ENCODE data around the gene SSBP3. TPM values are rescaled to one million over a fixed set of nuclear protein-coding genes. Genes with fewer than 3 reads are reported as not detected.

Gene SSBP3
- total and polyA plus RNA-seq, 2 of the 13 experiments (the other 11 are each of a cell fraction or from before 2014, with no cell fraction given) = 8.5 to 17.6 TPM

GRCh38 chr1:54347955-54348699 lies 58.1 kb downstream of the SSBP3 start (continued):
- TF ChIP-seq ZBTB49 (CRISPR knock-in tag; IDR thresholded peaks at IDR 0.05; ENCODE audit: borderline replicate concordance) (no peak), TBX3 (IDR thresholded peaks at IDR 0.05; ENCODE audit: borderline replicate concordance) (no peak; the same call in 1 of the 2 replicates), ZNF280D (CRISPR knock-in tag; IDR thresholded peaks at IDR 0.05) (no peak), RFXAP (CRISPR knock-in tag; IDR thresholded peaks at IDR 0.05; ENCODE audit: borderline replicate concordance) (peak; percentile 41; the same call in 1 of the 2 replicates), KDM6A (CRISPR knock-in tag; IDR thresholded peaks at IDR 0.05; ENCODE audit: low read depth) (peak; percentile 70), KLF15 (CRISPR knock-in tag; IDR thresholded peaks at IDR 0.05; ENCODE audit: borderline replicate concordance) (no peak), CERS6 (CRISPR knock-in tag; IDR thresholded peaks at IDR 0.05) (no peak), ZNF619 (CRISPR knock-in tag; IDR thresholded peaks at IDR 0.05) (no peak), JUN (CRISPR knock-in tag; IDR thresholded peaks at IDR 0.05) (no peak), ZFP62 (CRISPR knock-in tag; IDR thresholded peaks at IDR 0.05) (no peak), TGIF2 (CRISPR knock-in tag; IDR thresholded peaks at IDR 0.05) (no peak), THYN1 (CRISPR knock-in tag; IDR thresholded peaks at IDR 0.05; ENCODE audit: borderline replicate concordance, low read depth) (no peak)
- TF ChIP-seq, protein P1, sequence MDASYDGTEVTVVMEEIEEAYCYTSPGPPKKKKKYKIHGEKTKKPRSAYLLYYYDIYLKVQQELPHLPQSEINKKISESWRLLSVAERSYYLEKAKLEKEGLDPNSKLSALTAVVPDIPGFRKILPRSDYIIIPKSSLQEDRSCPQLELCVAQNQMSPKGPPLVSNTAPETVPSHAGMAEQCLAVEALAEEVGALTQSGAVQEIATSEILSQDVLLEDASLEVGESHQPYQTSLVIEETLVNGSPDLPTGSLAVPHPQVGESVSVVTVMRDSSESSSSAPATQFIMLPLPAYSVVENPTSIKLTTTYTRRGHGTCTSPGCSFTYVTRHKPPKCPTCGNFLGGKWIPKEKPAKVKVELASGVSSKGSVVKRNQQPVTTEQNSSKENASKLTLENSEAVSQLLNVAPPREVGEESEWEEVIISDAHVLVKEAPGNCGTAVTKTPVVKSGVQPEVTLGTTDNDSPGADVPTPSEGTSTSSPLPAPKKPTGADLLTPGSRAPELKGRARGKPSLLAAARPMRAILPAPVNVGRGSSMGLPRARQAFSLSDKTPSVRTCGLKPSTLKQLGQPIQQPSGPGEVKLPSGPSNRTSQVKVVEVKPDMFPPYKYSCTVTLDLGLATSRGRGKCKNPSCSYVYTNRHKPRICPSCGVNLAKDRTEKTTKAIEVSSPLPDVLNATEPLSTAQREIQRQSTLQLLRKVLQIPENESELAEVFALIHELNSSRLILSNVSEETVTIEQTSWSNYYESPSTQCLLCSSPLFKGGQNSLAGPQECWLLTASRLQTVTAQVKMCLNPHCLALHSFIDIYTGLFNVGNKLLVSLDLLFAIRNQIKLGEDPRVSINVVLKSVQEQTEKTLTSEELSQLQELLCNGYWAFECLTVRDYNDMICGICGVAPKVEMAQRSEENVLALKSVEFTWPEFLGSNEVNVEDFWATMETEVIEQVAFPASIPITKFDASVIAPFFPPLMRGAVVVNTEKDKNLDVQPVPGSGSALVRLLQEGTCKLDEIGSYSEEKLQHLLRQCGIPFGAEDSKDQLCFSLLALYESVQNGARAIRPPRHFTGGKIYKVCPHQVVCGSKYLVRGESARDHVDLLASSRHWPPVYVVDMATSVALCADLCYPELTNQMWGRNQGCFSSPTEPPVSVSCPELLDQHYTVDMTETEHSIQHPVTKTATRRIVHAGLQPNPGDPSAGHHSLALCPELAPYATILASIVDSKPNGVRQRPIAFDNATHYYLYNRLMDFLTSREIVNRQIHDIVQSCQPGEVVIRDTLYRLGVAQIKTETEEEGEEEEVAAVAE (CRISPR knock-in tag; IDR thresholded peaks at IDR 0.05; ENCODE audit: borderline replicate concordance) = no peak
- TF ChIP-seq, protein P2, sequence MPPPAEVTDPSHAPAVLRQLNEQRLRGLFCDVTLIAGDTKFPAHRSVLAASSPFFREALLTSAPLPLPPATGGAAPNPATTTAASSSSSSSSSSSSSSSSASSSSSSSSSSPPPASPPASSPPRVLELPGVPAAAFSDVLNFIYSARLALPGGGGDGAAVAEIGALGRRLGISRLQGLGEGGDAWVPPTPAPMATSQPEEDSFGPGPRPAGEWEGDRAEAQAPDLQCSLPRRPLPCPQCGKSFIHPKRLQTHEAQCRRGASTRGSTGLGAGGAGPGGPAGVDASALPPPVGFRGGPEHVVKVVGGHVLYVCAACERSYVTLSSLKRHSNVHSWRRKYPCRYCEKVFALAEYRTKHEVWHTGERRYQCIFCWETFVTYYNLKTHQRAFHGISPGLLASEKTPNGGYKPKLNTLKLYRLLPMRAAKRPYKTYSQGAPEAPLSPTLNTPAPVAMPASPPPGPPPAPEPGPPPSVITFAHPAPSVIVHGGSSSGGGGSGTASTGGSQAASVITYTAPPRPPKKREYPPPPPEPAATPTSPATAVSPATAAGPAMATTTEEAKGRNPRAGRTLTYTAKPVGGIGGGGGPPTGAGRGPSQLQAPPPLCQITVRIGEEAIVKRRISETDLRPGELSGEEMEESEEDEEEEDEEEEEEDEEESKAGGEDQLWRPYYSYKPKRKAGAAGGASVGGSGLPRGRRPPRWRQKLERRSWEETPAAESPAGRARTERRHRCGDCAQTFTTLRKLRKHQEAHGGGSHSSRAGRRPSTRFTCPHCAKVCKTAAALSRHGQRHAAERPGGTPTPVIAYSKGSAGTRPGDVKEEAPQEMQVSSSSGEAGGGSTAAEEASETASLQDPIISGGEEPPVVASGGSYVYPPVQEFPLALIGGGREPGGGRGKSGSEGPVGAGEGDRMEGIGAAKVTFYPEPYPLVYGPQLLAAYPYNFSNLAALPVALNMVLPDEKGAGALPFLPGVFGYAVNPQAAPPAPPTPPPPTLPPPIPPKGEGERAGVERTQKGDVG (CRISPR knock-in tag; IDR thresholded peaks at IDR 0.05; ENCODE audit: borderline replicate concordance) = no peak
